Ascending aorta (tissue), 2 donors: ENCODE results near the gene MARCHF10. TPM values are rescaled to one million over a fixed set of nuclear protein-coding genes. Genes with fewer than 3 reads are reported as not detected.
A peak's percentile ranks its signal among the peaks of the same experiment; 100 is the strongest.

Source experiments
- DNase-seq, 2 donors: peaks; one replicate each; pipeline ENCODE4 v3.0.0-alpha.2; 2019; ENCODE audit warnings: low spot score in 2 of 2
- H3K27ac ChIP-seq, 2 donors: fragments of 200-600 bp; sonication (generic); one replicate each; pipeline ENCODE4 v1.5.1; 2016 to 2017; ENCODE audit warnings: mild to moderate bottlenecking in 1 of 2
- H3K27me3 ChIP-seq: fragments of 200-600 bp; sonication (generic); one replicate; pipeline ENCODE4 v1.5.1; 2017
- H3K36me3 ChIP-seq, 2 donors: fragments of 200-600 bp; sonication (generic); one replicate each; pipeline ENCODE4 v1.5.1; 2016
- H3K4me1 ChIP-seq, 2 donors: fragments of 200-600 bp; sonication (generic); one replicate each; pipeline ENCODE4 v1.5.1; 2016 to 2017; ENCODE audit warnings: mild to moderate bottlenecking in 1 of 2
- H3K4me3 ChIP-seq, 2 donors: fragments of 200-600 bp; sonication (generic); one replicate each; pipeline ENCODE4 v1.5.1; 2016 to 2017; ENCODE audit warnings: mild to moderate bottlenecking in 1 of 2
- H3K9me3 ChIP-seq, 2 donors: fragments of 200-600 bp; sonication (generic); one replicate each; pipeline ENCODE4 v1.5.1; 2016
- CTCF ChIP-seq, 3 experiments: fragments of 200-600 bp in 2 of 3; fragments of 450-650 bp in 1 of 3; sonication (generic) in 2 of 3; IDR thresholded peaks; one replicate each; pipeline ENCODE4 v1.5.1; 2016 to 2019; ENCODE audit warnings: antibody characterized with exemption in 3 of 3, mild to moderate bottlenecking in 1 of 3, moderate library complexity in 1 of 3
- intact Hi-C: fragments of 100-400 bp; cut with DNase I; formaldehyde crosslinking; loops from one replicate; pipeline ENCODE4 v1.15.1; 2023
- total RNA-seq: library from RNA; depleted of rRNA; stranded (reverse); fragments of >200 nt; gene quantifications from one replicate; pipeline ENCODE4 v1.1.0, GENCODE V29; 2016

The MARCHF10 gene
- total RNA-seq, 1 donor from 2014 or later = not detected

GRCh38 chr17:62661337-62661736, 146.8 kb downstream of the MARCHF10 start:
- Histone ChIP-seq H3K27ac (no peak overlapping the region), H3K4me3 (no peak overlapping the region), H3K4me1 (no peaks in the 10 kb centered on the region), H3K9me3 (peaks cover 0 to 11% of the 10 kb centered on the region in 2 donors), H3K27me3 (no peaks in the 10 kb centered on the region), H3K36me3 (peaks cover 6 to 22% of the 10 kb centered on the region in 2 donors)
- intact Hi-C loops = no loop called here
- TF ChIP-seq CTCF (IDR thresholded peaks at IDR 0.05) = no peak
- no peak for DNase-seq

- Histone ChIP-seq H3K9me3 (peaks cover 0 to 11% of the 10 kb centered on the region in 2 donors), H3K27ac (no peak overlapping the region), H3K27me3 (no peaks in the 10 kb centered on the region), H3K36me3 (peaks cover 4 to 15% of the 10 kb centered on the region in 2 donors), H3K4me1 (no peaks in the 10 kb centered on the region), H3K4me3 (no peak overlapping the region)
- intact Hi-C loops = no loop called here
- no peak for TF ChIP-seq CTCF (IDR thresholded peaks at IDR 0.05)
- no peak for DNase-seq
Measured at GRCh38 chr17:62660629-62661118, 147.4 kb downstream of the MARCHF10 start.

GRCh38 chr17:62658136-62658920, 149.8 kb downstream of the MARCHF10 start:
- TF ChIP-seq CTCF (IDR thresholded peaks at IDR 0.05) = no peak
- H3K9me3 ChIP-seq = peaks cover 0 to 11% of the 10 kb centered on the region in 2 donors
- peaks cover 0 to 4% of the 10 kb centered on the region in 2 donors for H3K36me3 ChIP-seq
- intact Hi-C loops = no loop called here
- no peaks in the 10 kb centered on the region for H3K27me3 ChIP-seq
- no peak overlapping the region for H3K27ac ChIP-seq
- DNase-seq = peak in 1 of 2 donors; percentile 4
- H3K4me3 ChIP-seq = no peak overlapping the region
- H3K4me1 ChIP-seq = peaks cover 10 to 11% of the 10 kb centered on the region in 2 donors

- no peak for DNase-seq
- Histone ChIP-seq H3K36me3 (peaks cover 0 to 4% of the 10 kb centered on the region in 2 donors), H3K4me3 (no peak overlapping the region), H3K27ac (no peak overlapping the region), H3K9me3 (peaks cover 0 to 11% of the 10 kb centered on the region in 2 donors), H3K27me3 (no peaks in the 10 kb centered on the region), H3K4me1 (peaks cover 11 to 13% of the 10 kb centered on the region in 2 donors)
- TF ChIP-seq CTCF (IDR thresholded peaks at IDR 0.05) = no peak
- intact Hi-C loops = no loop called here
Measured at GRCh38 chr17:62657690-62658089, 150.4 kb downstream of the MARCHF10 start.

- TF ChIP-seq CTCF (IDR thresholded peaks at IDR 0.05) = no peak
Measured at GRCh38 chr17:62657145-62657665, 150.9 kb downstream of the MARCHF10 start.

More at GRCh38 chr17:62657145-62657665, 150.9 kb downstream of the MARCHF10 start:
- no peak overlapping the region for H3K4me3 ChIP-seq
- DNase-seq = no peak
- H3K27me3 ChIP-seq = no peaks in the 10 kb centered on the region
- no peak overlapping the region for H3K27ac ChIP-seq
- peaks cover 0 to 4% of the 10 kb centered on the region in 2 donors for H3K36me3 ChIP-seq
- peaks cover 11 to 13% of the 10 kb centered on the region in 2 donors for H3K4me1 ChIP-seq
- intact Hi-C loops = no loop called here
- peaks cover 0 to 11% of the 10 kb centered on the region in 2 donors for H3K9me3 ChIP-seq
